Measurements from ENCODE around the gene KSR2.

Gene KSR2

DNA sequence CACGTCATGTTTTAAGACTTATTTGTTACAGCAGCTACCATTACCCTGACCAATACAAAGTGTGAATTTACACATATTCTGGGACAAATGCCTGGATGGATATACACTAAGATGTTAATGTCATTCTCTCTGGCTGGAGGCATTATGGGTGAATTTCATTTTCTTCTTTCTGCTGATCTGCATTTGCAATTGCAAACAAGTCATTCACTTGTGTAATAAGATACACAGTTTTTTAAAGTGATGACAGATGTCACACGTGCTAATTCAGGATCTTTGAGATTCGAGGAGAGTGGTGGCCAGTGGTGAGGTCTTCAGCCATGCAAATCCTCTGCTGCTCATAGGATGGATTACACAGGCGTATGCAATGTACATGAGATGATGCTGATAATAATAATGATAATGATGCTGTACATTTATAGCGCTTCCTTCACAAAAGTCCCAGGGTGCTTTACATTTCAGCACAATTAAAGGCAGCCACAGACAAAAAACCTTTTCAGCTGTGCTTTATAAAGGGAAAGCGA lies 451.5 kb downstream of the KSR2 start:
- no peak for DNase-seq

DNA sequence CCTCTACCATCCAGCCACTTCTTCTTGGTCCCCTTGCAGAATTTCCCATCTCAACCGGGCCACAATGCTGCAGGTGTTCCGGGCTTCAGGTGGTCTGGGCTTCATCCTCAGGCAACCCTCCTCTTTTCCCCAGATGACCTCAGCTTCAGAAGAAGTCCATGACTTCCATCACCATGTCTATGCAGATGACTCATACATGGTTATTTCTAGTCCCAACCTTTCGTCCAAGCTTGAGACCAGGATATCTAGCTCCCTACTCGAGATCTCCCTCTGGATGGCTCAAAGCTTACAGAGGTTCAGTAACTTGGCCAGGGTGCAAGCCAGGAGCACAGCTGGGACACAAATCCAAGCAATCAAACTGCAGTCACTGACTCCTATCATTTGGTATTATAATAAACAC lies 452.8 kb downstream of the KSR2 start:
- no peak for DNase-seq

DNA sequence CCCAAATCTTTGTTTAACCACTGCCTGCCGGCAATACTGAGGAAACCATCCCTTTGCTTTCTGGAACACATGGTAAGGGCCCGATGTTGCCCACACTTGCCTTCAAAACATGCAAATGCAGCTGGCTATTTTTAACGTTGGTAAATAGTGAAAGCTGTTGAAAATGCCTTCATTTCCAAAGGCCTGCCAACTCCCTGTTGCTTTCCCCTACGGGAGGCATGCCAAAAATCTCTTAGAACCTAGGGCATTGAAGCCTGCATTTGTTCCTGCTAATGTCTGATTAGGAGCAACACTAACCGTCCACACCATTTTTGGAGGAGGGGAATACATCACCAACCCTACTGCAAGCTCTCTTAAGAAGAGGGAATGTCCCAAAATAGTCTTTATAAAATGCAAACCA lies 454.8 kb downstream of the KSR2 start:
- DNase-seq = no peak

DNA sequence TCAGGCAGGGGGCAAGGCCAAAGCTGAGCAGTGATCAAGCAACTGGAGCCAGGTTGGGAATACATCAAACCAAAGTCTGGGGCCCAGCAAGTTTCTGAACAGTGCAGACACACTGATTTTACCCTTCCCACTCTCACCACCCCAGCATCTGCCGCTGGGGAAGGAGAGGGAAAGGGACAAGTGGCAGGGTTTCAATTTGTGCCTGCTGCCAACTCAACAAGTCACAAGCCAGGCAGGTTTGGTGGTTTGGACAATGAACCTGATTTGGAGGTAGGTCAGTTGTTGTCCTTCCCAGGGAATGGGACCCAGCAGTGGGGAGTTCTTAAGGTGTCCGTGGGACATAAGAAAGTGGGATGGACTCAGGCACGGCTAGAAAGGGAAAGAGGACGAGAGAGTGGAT lies 455.4 kb downstream of the KSR2 start:
- DNase-seq = no peak

DNA sequence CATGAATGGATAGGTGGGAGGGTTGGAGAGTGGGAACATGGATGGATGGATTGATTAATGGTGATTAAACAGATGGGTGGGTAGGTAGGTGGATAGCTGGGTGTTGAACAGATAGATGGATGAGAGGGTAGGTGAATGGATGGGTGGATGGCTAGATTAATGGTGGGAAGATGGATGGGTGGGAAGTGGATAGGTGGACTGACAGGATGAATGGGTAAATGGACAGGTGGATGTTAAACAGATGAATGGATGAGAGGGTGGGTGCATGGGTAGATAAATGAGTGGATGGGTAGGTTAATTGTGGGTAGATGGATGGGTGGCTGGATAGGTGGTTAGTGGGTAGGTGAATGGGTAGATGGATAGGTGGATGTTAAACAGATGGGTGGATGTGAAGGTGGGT lies 460.3 kb downstream of the KSR2 start:
- DNase-seq = no peak

DNA sequence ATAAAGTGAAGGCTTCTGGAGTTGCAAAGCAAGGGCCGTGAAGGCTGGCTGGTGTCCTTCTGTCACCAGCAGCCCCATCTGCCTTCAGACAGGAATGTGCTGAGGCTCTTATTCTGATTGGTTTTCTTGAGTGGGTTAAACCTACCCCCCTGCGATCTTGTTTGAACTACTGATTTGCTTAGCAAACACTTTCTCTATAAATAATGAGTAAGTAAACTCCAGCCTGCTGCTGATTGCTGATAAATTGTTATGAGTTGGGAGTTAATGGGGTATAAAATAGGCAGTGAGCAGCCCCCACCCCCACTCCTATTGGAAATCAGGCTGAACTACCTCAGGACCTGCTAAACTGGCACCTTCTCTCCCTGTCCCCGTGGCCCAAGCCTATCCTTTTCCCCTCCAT lies 461.2 kb downstream of the KSR2 start:
- no peak for DNase-seq

DNA sequence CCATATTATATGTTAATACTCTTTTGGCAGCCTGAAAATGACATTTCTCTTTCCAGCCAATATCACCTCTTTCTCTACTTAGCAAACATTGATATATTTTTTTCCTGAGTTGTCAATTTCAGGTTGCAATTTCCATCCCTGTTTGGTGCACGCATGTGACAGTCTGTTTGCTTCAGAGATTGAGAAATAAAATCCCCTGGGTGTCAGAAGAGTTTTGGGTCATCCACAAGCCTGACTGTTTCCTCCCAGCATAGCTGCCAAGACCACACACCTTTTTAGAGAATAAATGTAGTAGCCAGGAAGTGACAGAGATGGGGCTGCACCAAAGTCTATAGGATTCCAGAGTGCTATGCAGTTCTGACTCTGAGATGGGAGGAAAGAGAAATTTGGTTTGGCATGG lies 462.5 kb downstream of the KSR2 start:
- DNase-seq = no peak

DNA sequence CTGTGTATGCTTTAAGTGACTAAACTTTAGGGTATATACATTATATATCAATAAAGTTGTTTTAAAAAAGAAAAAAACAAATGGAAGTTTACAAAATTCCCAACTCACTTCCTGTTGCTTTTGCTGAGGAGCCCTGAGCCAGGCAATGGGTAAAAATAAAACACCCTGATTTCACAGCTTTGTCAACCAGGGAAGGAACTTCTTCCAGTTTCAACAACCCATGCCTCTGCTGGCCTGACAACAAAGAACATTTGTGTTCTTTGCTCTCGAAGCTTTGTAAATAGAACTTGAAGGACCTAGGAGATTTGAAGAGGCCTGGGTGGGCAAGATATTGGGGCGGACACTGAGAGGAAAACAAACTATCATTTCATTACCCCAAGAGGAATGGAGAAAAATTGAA lies 466.2 kb downstream of the KSR2 start:
- DNase-seq = no peak

DNA sequence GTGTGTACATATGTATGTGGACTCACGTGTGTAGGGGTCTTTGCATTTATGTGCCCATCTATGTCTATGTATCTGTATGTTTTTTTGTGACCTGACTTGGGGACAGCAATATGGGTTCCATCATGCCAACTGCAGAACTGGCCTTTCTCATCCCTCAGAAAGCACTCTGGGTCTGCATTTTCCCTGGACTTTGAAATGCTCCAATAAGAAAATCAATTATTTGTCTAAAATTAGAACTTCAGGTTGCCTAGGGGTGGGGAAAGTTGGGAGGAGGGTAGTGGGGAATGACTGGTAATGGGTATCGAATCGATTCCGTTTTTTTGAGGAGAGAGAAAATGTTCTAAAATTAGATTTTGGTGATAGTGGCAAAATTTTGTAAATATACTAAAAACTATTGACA lies 466.6 kb downstream of the KSR2 start:
- no peak for DNase-seq

DNA sequence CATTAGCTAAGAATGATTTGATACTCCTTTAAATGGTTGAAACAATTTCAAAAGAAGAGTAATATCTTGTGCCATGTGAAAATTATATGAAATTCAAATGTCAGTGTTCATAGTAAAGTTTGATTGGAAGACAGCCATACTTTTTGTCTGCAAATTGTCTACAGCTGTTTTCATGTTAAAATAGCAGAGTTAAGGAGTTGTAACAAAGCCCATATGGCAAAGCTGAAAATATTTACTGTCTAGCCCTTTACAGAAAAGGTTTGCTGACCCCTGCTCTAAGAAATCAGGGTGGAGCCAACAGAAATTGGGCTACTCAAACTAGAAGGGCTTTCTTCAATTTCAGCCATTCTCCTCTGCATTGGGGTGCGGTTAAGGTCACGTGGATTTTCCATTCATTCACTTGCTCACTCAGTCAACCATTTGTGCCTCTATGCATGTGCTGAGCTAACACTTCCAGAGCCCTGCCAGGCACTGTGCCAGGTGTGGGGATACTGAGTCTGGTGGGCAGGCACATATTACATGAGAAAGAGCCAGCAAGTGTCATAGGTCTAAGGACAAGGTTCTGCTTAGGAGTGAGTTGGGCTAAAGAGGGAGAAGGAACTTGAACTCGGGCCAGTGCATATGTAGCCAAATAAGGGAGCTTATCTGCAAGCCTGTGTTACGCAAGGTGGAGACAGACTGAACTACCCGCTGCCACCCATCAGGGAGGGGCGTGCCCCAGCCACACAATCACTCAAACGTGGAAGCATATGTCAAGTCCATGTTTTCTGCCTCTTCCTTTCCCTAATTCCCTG lies 467.5 kb downstream of the KSR2 start:
- peak in 1 of 2 donors; percentile 3 for DNase-seq

DNA sequence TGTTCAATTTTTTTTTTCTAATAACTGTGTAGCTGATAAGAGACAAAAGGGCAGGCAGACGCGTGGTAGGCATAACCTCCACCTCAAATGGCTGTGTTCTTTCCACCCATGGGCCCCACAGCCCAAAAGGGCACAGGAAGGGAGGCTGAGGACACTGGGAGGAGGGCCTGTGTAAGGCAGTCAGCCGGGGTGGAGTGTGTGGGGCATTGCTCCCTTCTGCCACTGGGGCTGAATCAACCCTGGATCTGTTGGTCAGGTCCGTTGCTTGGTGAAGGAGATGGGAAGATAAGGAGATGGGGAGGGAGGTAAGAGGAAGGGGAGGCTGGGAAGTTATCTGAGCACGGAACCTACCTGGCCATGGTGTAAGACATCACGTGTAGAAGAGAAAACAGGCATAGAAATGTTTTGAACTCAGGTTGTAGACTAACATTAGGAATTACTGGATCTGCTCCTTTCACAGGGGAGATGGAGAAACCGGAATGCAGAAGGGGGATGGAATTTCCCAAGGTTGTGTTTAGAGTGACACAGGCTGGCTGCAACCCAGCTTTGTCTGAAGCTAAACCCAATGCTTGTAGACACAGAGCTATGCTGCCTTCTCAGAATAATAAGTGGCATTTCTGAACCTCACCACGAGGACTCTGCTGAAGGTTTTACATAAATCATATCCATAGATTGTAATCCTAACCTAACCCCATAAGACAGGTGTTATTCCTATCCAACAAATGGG lies 468.9 kb downstream of the KSR2 start:
- DNase-seq = no peak

DNA sequence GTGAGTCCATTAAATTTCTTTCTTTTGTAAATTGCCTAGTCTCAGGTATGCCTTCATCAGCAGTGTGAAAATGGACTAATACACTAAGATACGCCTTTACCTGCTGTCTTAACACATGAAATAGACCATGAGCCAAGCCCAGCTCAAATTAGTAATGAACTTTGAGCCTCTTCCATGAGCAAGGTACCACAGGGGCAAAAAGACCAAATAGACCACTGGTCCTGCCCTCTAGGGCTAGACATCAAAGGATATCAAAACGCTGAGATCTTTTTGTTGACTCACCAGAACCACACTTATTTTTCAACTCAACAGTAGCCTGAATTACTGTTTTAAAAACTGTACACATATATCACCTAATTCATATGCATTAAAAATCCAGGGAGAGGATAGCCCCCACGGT lies 469.9 kb downstream of the KSR2 start:
- no peak for DNase-seq

DNA sequence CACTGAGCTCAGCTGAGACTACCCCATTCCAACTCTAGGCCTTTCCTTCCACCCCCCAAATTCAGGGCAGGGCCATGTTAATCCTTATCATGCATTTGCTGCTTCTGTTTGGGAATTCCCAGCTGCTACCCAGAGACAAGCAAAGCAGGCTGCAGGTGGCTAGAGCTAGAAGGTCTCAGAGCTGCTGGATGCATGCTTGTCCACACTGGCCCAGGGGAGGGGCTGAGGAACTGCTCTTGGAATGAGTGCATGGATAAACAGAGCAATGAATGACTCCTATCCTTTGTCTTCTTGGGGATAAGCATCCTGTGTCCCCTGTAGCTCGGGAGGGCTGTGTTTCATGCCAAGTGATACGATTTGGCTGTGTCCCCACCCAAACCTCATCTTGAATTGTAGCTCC lies 470.5 kb downstream of the KSR2 start:
- DNase-seq = no peak

DNA sequence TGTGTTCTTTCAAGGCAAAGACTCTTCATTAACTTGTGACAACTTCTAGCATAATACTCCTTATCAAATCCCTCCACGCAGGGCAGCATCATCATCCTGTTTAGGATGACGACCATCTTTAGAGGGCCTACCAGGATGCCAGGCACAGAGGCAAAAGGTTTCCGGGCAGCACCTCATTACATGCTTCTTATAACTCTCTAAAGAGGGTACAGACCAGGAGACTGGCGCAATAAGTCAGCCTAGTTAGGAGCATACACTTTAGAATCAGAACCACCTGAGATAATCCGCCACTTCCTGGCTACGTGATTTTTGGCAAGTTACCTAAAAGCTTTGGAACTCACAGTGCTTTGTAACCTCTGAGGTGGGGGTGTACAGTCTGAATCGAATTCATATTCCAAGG lies 471.4 kb downstream of the KSR2 start:
- DNase-seq = no peak

DNA sequence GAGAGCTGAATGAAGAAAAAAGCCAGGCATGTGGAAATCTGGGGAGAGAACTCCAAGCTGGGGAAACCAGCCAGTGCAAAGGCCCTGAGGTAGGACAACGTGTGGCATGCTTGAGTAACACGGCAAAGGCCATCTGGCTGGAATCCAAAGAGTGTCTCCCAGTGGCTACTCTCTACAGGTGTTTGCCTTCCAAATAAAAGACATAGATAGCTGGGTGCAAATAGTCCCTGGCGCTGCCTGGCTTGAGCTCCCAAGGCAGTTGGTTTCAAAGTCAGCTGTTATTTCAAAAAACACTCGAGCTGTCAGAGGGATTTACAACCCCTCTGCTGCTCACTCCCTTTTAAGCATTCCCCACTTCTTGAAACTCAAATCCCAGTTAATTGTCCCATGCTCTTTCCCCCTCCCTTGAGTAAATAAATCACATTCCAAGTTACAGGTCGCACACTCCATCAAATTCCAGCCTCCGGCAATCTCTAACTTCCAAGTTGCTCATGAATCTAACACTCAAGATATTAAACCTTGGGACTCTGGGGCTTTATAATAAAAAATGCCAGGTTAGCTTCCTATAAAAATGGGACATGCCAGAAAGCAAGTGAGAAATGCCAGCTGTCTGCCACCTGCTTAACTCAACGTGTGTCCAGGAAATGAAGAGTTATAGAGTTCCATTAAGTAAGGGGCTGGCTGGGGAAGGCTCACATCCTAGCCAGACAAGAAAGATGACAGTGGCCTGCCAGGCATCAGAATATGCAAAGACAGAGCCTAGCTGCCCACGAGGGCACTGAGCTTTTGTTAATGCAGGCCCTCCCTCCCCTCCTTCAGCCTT lies 473.7 kb downstream of the KSR2 start:
- no peak for DNase-seq

DNA sequence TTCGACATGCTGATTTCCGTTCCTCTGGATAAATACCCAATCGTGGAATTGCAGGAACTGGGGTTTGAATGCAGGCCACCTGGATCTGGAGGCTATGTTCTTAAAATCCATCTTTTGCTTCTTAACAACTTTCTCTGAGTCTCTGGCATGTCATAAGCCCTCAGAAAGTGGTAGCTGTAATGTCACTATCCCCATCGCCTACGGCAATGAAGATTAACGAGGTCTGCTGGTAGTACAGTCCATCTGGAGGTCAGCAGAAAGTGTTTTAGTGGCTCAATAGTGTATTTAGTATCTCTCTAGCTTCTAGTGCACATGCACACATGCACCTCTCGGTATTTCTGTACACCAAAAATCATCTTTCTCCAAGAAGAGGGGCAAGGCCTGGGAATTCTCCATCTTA lies 477.1 kb downstream of the KSR2 start:
- DNase-seq = no peak

DNA sequence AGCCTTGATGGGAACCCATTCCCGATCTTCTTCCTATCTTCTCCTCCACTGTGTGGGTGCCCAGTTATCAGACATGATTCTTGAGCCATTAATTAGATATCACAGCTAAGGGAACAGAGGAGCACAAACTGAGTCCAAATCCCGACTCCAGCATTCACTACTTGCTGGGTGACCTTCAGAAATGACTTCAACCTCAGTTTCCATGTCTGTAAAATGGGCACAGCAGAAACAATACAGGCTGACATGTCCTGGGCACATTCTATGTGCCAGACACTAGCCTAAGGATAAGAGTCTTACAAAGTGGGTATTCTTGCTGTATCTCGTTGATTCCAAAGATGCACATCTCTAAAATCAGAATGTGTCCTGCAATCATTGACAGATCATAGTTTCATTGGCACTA lies 478.7 kb downstream of the KSR2 start:
- DNase-seq = no peak

DNA sequence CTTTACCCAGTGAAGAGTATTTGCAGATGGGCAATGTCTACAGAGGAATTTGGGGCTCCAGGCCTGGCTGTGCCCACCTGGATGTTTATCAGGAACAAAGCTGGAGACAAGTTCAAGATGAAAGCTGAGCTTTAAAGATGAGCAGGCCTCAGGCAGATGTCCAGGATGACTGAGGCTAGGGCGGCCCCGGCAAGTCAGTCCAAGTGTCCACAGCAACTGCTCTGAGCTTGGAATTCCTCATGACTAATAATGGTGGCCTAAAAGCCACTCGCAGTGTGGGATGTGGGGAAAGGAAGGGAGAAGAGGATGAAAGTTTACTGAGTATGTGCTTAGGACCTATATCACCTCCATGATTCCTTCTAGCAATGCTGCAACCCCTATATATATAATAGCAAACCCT lies 479.1 kb downstream of the KSR2 start:
- no peak for DNase-seq

DNA sequence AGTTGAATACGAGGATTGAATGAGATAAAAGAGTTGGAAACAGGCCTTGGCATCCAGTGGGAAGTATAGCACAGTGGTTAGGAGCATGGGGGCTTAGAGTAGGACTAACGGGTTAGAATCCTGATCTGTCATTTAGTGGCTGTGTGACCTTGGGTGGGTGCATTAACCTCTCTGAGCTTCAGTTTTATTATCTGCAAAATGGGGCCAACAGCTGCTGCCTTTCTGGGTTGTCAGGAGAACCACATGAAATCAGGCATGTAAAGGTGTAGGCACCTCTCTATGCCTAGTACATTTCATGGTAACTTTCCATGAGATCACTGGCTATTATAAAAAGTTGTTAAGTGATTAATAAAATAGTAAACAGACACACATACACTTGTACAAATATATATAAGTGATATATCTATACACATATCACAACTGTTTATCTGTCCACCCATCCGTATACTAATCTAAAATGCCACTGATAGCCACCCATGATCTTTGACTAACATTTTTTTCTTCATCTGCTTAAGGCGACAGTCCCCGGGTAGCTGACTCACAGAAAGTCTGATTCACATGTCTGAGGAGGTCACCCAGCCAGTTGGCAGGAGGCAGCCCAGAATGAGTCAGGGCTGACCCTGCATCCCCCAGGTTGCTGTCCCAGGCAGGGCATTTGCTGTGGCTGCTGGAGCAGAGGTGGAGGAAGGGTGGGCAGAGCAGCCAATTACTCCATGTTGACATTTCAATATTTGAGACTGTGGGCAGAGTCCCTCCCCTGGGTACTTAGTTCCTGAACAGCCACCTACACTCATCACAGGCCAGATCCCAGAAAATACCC lies 481.7 kb downstream of the KSR2 start:
- DNase-seq = no peak

DNA sequence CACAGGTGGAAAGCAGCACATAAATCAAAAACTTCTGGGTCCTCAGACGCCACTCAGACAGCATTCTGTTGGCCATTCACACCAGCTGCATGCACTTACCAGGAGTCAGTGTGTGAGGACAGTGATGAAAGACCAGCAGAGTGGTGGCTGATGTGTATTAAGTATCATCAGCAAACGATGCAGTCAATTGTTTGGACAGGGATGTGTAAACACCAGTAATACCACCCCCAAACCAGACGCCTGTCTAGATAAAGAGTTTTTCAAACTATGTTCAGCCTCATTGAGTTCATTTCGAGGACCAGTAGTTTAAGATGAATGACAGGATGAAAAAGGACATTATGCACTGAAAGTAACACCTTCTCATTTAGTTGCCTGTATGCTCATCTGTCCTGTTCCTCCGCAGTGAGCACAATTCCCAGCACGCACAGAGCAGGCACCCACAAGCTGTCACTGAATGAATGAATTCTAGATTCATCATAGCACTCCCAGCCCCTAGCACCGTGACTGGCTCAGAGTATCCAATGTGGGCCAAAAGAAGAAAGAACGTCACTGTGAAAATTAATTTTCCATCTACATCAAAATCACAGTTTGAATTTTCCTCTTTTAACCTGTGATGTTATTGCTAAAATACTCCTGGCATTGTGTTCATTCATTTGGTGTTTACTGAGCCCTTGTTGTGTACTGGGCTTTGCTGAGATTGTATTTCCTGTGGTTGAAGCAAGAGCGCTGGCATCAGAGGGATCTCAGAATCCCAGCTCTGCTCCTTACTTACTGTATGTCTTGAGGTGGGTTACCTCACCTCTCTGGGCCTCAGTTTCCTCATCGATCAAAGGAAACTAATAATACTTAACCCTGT lies 482.6 kb downstream of the KSR2 start:
- DNase-seq = no peak

DNA sequence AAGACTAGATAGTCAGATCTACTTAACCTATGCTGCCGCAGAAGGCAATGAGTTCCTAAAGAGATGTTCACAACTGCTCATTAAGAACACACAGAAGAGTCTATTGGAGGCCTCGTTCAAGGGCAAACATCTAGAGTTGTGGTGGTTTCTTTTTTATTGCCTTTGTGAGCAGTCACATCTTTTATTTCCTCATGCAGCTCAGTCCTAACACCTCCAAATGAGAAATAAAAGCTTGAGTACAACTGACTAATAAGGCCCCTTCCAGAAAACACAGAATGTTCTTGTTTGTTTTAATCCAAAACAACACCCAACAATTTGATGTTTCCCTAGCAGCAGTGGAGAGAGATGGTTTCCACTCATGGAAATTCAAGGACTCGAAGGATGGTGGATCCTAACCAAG lies 483.9 kb downstream of the KSR2 start:
- DNase-seq = no peak

DNA sequence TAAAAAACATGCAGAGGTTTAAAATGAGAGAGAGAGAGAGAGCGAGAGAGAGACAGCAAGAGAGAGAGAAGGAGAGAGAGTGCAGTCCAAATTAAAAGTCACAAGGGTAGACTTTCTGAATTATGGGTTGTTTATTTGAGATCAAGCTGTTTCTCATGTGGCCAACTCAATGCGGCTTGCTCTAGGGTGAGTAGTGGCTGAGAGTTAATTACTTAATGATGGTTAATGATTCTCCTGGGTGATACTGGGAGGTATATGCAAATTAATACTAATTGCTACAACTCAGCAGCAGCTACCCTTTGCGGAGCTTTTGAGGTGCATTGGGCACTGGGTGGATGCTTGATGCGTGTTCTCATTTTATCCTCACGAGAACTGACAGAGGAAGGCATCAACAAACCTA lies 485.3 kb downstream of the KSR2 start:
- no peak for DNase-seq
